EH (cell line): ENCODE data around the gene ZFHX3.

Source experiments
- DNase-seq: peaks from one replicate; pipeline ENCODE4 v3.0.0-alpha.2; 2015; ENCODE audit warnings: low read depth

ZFHX3 gene

GRCh38 chr16:73040735-73041402 is 7.1 kb downstream of the ZFHX3 start:
- DNase-seq = no peak

GRCh38 chr16:73040136-73040535 is 7.8 kb downstream of the ZFHX3 start:
- no peak for DNase-seq

DNA sequence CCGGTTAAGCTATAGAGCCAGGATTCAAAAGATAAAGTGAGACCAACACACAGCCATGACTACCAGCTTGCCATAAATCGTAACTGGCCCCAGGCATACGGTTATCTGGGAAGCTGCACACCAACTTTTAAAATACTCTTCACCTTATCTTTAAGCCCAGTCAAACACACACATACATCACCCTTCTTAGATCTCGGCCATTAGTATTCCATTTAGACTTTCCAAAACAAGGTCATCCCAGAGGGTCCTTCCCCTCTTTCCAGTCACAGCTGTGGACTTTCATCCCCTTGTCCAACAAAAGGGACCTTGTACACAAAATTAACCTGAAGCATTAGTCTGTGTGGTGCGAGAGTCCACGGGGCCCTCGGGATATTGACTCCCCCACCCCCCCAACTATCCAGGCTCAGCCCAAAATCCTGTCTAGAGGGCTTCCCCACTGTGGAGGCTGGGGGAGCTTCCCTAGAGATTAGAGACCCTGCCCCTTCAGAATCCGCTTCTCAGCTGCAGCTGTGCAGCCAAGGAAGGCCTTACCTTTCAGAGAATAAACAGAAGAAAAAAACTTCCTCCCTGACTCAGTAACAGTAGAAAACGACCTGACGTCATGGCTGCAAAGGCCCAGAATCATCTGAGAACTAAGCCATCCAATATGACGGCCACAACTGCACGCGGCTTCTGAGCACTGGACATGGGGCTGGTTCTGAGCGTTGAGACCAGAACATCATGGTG is 9.9 kb downstream of the ZFHX3 start:
- DNase-seq = no peak

DNA sequence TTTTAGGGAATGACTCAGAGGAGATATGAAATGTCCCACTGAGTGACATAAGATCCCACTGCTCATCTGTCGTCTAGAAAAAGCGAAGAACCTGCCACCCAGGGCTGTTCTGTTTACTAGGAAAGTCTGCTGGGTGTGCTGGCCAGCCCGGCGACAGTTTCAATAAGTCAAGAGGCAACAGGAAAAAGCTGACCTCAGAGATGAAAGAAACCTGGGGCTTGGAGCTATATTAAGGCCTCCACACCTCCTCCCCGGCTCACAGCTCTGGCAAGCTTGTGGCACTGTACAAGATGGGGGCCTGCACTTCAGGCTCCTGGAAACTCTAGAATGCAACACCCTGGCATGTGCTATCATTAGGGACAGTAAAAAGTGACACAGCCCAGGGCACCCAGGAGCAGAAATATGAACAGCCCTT is 10.6 kb downstream of the ZFHX3 start:
- no peak for DNase-seq

GRCh38 chr16:73036074-73036826 is 11.7 kb downstream of the ZFHX3 start:
- no peak for DNase-seq

DNA sequence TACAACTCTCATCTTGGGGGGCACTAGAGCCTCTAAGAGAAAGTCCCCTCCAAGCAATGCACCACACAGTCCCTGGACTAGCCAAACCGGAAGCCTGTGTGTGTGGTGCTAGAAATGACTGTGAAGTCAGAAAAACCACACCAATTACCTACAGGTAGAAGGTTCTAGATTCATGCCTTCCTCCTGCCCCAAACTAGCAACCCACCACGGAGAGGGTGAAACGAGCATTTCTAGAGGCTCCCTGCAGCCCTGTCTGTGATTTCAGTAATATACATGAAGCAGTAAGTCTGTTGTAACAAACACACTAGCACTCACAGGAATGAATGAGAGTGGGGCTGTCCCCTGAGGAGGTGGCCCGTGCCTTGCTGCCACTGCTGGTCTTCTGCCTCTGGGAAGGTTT is 13.6 kb downstream of the ZFHX3 start:
- DNase-seq = no peak

- no peak for DNase-seq
These were observed 14.5 kb downstream of the ZFHX3 start for GRCh38 chr16:73033271-73033998.

GRCh38 chr16:73032541-73033270 is 15.2 kb downstream of the ZFHX3 start:
- no peak for DNase-seq

GRCh38 chr16:73031984-73032383 is 15.9 kb downstream of the ZFHX3 start:
- DNase-seq = no peak

GRCh38 chr16:73031155-73031866 is 16.6 kb downstream of the ZFHX3 start:
- peak; percentile 79 for DNase-seq

- no peak for DNase-seq
These were observed 19.1 kb downstream of the ZFHX3 start for GRCh38 chr16:73028721-73029361.

GRCh38 chr16:73028263-73028662 is 19.7 kb downstream of the ZFHX3 start:
- DNase-seq = no peak

DNA sequence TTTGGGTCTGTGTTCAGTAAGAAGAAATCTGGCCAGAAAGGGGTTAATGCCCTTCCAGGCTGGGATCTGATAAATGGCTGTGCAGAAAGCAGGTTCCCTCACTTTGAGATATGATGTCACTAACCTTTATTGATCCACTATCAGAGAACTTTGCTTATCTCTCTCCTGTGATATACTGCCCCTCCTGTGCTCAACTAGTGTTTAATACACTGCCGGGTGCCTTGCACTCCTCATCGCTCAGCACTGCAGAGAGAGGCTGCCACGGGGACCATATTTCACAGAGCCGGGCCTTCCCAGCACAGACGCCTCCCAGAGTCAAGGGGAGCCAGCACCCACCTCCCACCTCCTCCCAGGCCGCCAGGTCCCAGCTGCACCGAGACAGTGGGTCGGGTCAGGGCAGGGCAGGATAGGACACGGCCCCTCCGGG is 20.2 kb downstream of the ZFHX3 start:
- no peak for DNase-seq

DNA sequence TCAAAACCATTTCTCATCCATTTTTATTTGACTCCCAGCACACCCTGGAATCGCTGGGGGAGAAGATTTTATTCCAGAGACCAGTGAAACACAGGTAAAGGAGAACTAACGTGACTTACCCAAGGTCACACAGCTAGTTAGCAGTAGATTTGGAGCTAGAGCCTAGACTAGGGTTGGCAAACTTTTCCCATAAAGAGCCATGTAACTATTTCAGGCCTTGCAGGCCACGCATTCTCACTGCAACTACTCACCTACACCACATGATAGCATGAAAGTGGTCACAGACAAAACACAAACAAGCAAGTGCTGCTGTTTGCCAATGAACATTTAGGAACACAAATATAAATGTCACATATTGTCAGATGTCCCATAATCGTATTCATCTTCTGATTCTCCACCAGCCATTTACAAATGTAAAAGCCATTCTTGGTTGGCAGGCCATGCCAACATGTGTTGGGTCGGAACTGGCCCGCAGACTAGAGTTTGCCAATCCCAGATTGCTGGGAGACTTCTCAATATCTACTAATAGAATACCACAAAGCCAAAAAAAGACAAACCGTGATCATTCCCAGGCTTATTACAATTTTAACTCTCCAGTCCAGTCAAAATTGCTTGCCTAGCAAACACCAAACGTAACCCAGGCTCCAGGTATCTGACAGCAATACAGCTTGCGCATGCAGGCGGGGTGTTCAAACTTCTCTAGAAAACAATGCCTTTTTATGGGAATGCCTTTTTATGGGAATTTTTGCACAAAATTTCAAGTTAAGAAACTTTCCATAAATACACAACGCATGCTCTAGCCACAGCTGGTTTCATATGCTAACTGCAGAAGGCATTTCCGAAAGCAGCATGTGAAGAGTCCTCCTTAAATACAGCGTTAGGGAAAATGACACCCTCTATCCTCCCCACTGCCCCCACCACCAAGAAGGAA is 20.9 kb downstream of the ZFHX3 start:
- DNase-seq = no peak

DNA sequence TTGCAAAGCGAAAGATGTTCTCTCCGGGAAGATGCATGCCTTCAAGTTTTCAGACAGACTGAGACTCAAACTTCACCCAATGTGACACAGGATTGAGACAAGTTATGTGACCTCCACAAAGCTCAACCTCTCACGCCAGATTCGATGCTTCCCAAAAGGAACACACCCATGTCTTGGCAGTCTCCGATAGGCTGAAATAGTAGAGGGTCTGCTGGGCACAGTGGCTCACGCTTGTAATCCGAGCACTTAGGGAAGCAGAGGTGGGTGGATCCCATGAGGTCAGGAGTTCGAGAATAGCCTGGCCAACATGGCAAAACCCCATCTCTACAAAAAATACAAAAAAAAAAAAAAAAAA is 22.1 kb downstream of the ZFHX3 start:
- DNase-seq = no peak

GRCh38 chr16:73025151-73025855 is 22.6 kb downstream of the ZFHX3 start:
- DNase-seq = peak; percentile 47

GRCh38 chr16:73024571-73025105 is 23.3 kb downstream of the ZFHX3 start:
- DNase-seq = no peak

GRCh38 chr16:73023752-73024570 is 24.0 kb downstream of the ZFHX3 start:
- no peak for DNase-seq
